ENCODE measurements around the gene DCAF16. TPM values are rescaled to one million over a fixed set of nuclear protein-coding genes. Genes with fewer than 3 reads are reported as not detected.

DCAF16 gene
- total RNA-seq, 1 experiment from 2014 or later: 24.3 TPM

Other genes with a start within 250 kb of the DCAF16 start
- 90.9 and 92.7 TPM in 2 replicates for gene LAP3, start 233.6 kb downstream of the DCAF16 start, total RNA-seq (2014; rRNA removed; shearing (Covaris generic))
- 4.4 and 5.0 TPM in 2 replicates for gene MED28, start 196.1 kb downstream of the DCAF16 start, total RNA-seq (2014; rRNA removed; shearing (Covaris generic))
- gene FAM184B, start 29.1 kb downstream of the DCAF16 start, total RNA-seq (2014; rRNA removed; shearing (Covaris generic)): 0.03 and 0.29 TPM in 2 replicates
- gene NCAPG, start 222 bp upstream of the DCAF16 start, total RNA-seq (2014; rRNA removed; shearing (Covaris generic)): 99.9 and 104 TPM in 2 replicates
- 21.6 and 22.2 TPM in 2 replicates for gene LCORL, start 211.0 kb upstream of the DCAF16 start, total RNA-seq (2014; rRNA removed; shearing (Covaris generic))

Data from Daoy (cell line).